Left renal cortex interstitium (tissue), 4 donors: ENCODE measurements around the gene FAM200A. TPM values are rescaled to one million over a fixed set of nuclear protein-coding genes. Genes with fewer than 3 reads are reported as not detected.
A peak's percentile ranks its signal among the peaks of the same experiment; 100 is the strongest.
"Not testable (repeated sequence)": the region's sequence is repeated elsewhere in the genome, so short reads cannot be mapped to it uniquely, and the experiment has no call there.

ENCODE experiments used
- DNase-seq, 4 donors: peaks; one replicate each; pipeline ENCODE4 v3.0.0-alpha.2; 2013; ENCODE audit warnings: low read depth in 4 of 4, low spot score in 2 of 4, missing footprints in 1 of 4
- polyA plus RNA-seq, 4 donors: library from polyadenylated mRNA; unstranded; fragments of 120-200 nt; gene quantifications; one replicate each; pipeline ENCODE4 v1.2.1, GENCODE V29; 2013; ENCODE audit not compliant: insufficient read length in 4 of 4

Gene FAM200A
- polyA plus RNA-seq, 4 donors: 13.3 to 16.9 (median 15.6) TPM

DNA sequence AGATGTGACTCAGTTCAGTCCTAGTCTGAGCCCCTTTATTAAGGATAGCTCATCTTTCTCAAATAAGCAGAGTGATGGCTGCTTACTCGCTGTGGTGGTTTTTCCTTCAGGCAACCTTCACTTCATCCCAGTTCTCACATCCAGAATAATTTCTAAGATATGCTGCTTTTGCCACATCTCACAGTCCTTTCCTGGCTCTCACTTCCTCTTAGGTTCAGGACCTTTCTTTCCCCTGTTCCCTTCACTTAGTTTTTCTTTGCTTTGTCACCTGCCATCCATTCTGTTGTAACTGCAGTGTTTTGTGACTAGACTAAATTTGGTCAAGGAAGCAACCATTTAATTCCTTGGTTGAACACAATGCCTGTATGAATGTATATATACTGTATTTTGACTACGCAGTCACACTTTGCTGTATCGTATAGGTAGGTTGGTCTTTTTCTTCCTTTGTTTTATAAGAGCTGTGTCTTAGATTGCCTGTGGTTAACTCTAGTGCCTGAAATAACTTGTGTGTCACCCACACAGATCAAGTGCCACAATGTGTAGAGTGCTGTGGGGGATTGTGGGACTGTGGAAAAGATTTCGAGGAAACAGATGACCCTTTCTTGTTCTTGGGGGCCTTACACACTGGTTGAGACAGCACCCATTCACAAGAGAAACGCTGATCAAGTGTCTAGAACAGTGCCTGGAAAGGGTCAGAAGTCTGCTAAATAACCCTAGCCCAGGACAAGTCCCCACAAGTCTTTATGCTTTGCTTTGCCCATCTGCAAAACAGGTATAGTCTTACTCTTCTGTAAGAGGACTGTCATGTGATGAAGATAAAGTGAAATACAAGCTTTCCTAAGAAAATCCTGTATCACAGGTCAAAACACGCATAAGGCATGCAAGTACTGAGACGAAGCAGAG, 9.2 kb upstream of the FAM200A start:
- no peak for DNase-seq

DNA sequence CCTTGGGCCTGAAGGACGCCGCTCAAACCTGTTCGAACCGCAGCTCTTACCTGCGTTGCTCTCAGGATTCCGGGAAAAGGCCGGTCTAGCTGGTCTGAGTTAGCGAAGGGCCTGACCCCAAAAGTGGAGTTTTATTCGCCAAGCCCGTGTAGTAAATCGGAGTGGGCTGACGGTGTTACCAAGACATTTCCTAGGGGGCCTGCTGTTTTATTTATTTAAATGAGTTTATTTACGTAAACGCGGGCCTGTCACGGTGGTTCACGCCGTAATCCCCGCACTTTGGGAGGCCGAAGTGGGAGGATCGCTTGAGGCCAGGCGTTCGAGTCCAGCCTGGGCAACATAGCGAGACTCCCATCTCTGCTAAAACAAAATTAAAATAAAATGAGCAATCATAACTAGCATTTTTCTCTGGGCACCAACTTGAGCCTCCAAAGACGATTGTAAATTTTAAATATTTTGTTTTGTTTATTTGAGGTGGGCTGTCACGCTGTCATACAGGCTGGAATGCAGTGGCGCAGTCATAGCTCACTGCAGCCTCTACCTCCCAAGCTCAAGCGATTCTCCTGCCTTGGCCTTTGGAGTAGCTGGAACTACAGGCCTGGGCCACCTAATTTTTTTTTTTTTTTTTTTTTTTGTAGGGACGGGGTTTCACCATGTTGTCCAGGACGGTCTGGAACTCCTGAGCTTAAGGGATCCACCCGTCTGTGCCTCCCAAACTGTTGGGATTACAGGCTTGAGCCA, 7.4 kb upstream of the FAM200A start:
- no peak for DNase-seq

DNA sequence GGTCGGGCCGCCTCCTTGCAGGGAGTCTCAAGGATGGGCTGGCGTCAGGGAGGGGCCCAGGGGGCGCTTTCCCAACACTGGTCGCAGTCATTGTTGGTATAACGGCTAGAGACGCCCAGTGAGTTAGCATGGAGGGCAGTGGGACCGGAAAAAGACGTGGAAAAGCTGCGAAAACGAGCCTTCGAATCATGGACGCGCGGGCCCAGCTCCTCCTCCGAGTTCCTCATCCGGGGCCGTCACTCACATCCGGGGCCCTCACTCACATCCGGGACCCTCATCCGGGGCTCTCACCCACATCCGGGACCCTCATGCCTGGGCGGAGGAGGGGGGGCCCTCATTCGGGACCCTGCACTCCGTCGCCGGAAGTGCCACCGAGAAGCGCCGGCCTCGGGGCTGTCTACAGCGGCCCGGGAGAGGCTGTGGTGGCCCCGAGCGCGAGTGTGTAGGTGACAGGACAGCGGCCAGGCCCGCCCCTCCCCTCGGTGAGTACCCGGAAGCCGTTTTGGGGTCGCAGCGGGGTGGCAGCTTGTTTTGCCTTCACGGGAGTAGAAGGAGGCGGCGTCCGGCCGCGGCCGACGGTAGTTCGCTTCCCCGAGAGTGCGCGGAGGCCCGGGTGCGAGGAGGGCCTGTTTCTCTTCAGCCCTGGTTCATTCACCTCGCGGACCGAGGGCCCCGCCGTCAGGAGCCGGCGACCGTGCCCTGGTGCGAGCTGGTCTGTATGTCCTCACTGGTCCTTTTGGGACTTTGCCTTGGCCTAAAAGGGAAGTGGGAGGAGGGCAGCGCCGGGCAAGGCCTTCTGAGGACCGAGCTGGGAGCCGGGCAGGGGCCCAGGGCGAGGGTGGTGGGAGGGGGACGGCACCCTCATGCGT, 6.6 kb upstream of the FAM200A start, which contains the start of gene ZNF655:
Gene ZNF655 (plus strand): TSS at position 337 of the 869 bp plus-strand sequence. CDS start 1,918 bp downstream, outside the sequence.
- DNase-seq: peak; percentile 81 to 92 (median 86)

DNA sequence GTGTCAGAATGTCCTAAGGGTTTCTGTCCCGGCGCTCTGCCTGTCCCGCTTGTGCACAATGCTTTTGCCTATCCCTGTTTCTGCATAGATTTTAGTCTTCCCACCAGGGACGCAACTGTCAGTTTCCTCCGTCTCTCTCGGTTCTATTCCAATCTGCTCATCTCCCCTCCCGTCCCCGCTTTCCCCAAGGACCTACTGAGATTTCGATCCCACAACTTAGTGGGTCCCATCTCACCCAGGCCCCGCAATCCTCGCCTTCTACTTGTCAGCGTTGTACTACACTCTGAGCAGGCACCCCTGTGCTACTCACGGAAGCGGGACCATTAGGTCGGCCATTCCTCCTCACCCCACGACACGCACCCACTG, 6.0 kb upstream of the FAM200A start:
- DNase-seq: peak in 1 of 4 donors; percentile 32

DNA sequence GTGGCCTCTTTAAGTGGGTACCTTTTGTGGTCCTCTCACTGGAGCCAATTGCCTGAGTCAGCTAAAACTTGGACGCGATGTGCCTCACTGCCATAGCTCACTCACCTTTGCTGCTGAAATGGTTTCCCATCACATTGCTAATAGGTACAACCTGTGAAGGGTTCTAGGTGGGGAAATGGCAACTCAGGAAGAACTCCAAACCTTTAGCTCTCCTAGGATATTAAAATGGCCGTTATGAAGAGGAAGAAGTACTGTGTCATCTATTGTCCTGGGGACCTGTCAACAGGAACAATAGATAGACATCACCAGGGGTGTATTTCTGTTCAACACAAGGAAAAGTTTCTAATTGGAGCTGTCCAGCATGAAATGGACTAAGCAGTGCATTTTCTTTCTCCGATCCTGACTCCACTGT, 5.3 kb upstream of the FAM200A start:
- no peak for DNase-seq

DNA sequence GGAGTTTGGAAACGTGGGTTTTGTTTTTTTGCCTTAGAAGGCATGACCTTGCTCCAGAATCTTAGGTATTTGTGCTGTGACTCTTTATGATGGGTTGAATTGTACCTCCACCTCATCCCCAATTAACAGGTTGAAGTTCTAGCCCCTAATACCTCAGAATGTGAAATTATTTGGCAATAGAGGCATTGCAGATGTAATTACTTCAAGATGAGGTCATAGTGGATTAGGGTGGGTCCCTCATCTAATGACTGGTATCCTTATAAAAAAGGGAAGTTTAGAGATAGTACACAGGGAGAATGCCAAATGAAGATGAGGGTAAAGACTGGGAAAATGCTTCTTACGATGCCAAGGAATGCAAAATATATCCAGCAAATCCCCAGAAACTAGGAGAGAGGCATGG, 3.0 kb upstream of the FAM200A start:
- no peak for DNase-seq

DNA sequence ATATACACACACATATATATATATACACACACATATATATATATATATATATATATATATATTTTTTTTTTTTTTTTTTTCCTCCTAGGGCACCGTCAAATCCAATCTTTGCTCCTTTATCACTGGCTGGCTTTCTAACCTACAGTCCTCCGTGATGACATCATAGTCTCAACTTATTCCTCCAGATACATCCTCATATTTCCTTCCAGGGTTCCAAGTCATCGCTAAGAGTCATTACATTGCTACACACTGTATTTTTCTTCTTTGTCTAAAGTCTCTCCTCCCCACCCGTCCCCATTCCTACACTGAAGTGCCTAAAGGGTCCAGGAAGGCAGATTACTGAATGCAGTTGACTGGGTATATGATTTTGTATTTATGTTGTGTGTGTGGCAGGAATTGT, 1.1 kb upstream of the FAM200A start:
- no peak for DNase-seq

DNA sequence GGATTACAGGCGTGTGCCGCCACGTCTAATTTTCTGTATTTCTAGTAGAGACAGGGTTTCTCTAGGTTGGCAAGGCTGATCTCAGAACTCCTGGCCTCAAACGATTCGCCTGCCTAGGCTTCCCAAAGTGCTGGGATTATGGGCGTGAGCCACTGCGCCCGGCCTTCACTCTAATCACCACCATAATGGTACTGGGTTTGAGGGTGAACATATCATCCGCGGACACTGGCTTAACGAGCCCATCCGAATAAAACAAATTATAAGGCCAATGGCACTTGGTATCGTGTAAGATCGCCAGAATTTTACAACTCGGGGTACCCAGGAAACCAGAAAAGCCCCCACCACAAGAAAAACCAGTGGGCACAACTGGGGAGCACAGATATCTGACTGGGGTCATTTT, 580 bp downstream of the FAM200A start:
- DNase-seq: peak in 2 of 4 donors; percentile 2 to 3

DNA sequence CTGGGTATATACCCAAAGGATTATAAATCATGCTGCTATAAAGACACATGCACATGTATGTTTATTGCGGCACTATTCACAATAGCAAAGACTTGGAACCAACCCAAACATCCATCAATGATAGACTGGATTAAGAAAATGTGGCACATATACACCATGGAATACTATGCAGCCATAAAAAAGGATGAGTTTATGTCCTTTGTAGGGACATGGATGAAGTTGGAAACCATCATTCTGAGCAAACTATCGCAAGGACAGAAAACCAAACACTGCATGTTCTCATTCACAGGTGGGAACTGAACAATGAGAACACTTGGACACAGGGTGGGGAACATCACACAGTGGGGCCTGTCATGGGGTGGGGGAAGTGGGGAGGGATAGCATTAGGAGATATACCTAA, 2.4 kb downstream of the FAM200A start:
- DNase-seq: not testable (repeated sequence)

DNA sequence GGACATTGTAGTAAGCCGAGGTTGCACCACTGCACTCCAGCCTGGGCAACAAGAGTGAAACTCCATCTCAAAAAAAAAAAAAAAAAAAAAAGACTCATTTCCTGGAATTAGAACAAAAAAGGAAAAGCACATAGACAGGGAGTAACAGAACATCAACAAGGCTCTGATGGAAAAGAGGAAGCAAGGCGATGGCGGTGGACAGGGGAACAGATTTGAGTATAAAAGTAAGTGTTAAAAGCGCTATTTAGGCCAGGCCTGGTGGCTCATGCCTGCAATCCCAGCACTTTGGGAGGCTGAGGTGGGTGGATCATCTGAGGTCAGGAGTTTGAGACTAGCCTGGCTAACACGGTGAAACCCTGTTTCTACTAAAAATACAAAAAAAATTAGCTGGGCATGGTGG, 6.6 kb downstream of the FAM200A start:
- not testable (repeated sequence) for DNase-seq

DNA sequence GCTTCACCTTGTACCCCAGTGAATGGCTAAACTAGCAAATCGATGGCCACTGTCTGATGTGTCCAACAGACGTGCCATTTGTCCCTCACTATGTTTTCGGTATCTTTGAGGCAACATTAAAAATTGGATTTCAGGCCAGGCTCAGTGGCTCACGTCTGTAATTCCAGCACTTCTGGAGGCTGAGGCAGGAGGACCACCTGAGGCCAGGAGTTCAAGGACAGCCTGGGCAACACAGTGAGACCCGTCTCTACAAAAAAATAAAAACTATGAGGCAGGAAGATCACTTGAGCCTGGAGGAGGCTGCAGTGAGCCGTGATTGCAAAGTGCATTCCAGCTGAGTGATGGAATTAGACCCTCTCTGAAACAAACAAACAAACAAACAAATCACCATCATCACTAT, 8.0 kb downstream of the FAM200A start:
- no peak for DNase-seq

DNA sequence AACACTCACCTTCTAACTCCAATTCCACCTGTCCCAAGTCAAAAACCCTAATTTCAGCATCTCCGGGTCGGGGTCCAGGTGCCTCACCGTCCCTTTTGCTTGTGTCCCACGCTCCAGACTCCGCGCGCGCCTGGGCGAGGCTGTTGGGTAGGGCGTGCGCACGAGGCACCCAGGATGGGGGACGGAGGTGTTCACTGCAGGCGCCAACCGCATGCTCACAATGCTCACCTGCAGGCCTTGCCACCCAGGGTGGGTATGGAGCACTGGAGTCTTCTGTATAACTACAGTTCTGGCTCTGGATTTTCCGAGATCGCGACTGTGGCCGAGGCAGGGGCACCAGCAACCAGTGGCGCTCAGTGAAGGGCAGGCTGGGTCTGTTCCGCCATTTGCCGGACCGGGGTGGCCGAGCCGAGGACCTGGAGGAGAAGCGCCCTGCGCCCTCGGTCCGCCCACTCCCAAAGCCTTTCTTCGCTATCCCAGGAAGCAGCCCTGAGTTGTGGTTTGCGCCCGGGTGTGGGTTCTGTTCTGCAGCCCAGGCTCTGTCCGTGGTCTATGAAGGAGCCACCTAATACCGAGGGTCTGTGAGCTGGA, 8.7 kb downstream of the FAM200A start:
- DNase-seq: no peak

DNA sequence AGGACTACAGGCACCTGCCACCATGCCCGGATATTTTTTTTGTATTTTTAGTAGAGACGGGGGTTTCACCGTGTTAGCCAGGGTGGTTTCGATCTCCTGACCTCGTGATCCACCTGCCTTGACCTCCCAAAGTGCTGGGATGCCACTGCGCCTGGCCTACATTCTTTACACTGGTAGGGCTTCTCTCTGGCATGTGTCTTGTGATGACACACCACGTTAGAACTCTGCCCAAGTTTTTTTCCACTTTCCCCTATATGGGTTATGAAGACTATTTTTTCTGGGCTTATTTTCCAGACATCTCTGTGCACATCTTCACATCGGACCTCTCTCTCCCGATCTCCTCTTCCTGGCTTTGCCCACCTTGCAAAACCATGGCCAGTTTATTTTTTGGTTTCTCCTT, 10.7 kb downstream of the FAM200A start:
- DNase-seq: no peak

DNA sequence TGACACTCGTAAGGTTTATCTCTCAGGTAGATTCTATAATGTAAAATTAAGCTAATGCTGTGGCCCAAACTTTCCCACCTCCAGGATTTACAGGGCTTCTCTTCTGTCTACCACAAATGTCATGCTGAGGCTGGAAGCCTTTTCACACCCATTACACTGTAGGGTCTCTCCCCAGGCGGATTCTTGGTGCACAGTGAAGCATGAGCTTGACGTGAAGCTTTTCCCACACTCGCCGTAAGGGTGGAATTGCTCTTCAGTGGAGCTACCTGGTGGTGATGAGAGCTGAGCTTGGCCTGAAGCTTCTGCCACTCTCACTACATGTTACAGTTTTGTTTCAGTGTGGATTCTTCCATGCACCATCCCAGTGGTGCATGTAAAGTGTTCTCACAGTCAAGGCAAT, 11.4 kb downstream of the FAM200A start:
- no peak for DNase-seq

DNA sequence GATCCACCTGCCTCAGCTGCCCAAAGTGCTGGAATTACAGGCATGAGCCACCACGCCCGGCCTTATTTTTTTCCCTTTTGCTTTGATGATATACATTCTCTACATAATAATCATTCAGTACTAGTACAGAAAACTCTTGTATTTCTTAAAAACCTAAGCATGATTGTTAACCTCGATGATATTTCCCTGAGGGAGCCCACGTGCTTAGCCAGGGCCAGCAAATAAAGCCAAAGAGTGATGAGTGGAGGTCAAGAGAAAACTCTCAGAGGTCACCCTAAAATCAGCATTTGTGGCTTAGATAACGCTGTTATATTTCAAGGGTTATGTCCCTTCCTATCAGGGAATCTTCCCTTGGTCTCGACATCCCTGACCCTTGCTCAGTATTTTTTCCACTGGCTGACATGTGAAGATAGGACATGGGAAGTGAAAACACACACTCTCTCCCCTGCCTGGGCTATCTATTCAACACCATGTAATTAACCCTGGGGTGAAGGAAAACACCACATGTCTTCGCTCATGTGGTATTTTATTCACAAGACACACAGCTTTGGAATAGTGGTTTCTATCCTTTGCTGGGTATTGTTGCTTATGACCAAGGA, 12.6 kb downstream of the FAM200A start:
- DNase-seq: no peak

DNA sequence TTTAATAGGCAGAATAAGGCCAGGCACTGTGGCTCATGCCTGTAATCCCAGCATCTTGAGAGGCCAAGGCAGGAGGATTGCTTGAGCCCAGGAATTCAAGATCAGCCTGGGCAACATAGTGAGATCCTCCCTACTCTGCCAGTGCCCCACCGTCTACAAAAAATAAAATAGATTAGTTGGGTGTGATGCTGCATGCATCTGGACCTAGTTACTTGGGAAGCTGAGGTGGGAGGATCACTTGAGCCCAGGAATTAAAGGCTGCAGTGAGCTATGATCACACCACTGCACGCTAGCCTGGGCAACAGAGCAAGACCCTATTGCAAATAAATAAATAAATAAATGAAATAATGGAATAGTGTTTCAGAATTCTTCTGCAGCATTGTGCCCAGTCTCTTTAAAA, 16.2 kb downstream of the FAM200A start:
- no peak for DNase-seq

DNA sequence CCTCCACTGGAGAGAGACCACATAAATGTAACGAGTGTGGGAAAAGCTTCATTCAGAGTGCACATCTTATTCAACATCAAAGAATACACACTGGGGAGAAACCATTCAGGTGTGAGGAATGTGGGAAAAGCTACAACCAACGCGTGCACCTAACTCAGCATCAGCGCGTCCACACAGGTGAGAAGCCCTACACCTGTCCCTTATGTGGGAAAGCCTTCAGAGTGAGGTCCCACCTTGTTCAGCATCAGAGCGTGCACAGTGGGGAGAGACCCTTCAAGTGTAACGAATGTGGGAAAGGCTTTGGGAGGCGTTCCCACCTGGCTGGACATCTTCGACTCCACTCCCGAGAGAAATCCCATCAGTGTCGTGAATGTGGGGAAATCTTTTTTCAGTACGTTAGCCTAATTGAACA, 20.6 kb downstream of the FAM200A start:
- DNase-seq: no peak

DNA sequence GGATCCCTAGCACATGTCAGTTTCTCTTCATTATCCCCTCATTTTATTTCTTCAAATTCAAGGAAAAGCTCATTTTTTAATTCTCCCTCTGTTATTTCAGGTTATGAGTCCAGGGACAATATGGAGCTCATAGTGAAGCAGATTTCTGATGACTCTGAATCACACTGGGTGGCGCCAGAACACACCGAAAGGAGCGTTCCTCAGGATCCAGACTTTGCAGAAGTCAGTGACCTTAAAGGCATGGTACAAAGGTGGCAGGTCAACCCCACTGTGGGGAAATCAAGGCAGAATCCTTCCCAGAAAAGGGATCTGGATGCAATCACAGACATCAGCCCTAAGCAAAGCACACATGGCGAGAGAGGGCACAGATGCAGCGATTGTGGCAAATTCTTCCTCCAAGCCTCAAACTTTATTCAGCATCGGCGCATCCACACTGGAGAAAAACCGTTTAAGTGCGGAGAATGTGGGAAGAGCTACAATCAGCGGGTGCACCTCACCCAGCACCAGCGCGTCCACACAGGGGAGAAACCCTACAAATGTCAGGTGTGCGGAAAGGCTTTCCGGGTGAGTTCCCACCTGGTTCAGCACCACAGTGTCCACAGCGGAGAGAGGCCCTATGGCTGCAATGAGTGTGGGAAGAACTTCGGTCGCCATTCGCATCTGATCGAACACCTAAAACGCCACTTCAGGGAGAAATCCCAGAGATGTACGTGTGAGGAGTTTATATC, 26.0 kb downstream of the FAM200A start:
- DNase-seq: no peak

DNA sequence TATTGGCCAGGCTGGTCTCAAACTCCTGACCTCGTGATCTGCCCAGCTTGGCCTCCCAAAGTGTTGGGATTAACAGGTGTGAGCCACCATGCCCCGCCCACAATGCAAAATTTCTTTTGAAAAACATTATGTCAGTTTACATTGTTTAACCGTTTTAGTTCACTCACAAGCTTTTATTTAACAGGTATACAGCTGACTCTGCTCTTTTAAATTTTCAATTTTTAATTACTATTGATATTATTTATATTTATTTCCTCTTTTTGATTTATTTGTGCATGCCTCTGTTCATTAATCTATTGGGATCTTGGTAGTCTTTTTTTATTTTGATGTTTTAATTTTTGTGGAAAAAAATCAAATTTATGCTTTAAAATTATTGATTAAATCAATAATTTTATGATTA, 30.5 kb downstream of the FAM200A start:
- DNase-seq: no peak
